ENCODE results near the gene DOK1.

DOK1 gene

DNA sequence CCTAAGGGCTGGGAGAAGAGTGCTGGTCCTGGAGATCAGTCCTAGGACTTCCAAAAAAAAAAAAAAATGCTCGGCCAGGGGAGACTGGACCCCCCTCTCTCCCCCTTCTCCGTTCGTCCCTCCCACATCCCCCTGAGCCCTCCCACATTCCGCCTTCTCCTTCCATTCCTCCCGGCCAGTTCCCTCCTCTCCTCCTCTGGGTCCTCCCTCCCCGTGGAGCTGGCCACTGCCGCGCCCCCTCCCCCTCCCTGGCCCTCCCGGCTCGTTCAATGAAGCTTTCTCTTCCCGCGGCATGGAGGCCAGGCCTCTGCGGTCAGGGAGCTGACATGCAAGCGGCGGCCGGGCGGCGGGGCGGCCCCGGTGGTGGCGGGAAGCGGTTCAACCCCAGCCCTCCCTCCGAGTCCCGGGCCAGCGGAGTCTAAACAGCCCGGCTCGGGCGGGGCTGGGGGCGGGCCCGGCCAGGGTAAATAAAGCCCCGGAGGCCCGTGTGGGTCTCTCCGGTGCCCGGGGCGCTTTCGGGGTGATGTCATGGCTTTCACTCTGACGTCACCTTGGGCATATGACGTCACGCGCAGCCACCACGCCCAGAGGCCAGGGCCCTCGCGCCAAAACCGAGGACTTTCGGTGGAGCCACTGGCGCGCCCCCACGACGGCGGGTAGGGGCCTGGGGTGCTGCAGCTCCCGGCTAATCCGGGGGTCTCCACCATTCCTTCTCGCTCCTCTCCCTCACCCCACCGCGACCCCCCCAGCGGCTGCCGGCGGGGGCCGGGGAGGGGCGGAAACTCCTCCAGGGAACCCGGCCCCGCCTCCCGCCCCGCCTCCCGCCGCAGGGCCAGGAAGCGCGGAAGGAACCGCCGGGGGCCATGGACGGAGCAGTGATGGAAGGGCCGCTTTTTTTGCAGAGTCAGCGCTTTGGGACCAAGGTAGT is at the start of gene DOK1, which contains the start of gene LOXL3:
DOK1 (plus strand) TSS at position 829 of the 928 bp plus-strand sequence; CDS start at position 864, 35 bp downstream.
LOXL3 (minus strand) TSS at position 51 of the 928 bp plus-strand sequence. CDS start 1,308 bp downstream, outside the sequence.
- DNase-seq (ENCODE audit: low read depth): peak; percentile 67

DNA sequence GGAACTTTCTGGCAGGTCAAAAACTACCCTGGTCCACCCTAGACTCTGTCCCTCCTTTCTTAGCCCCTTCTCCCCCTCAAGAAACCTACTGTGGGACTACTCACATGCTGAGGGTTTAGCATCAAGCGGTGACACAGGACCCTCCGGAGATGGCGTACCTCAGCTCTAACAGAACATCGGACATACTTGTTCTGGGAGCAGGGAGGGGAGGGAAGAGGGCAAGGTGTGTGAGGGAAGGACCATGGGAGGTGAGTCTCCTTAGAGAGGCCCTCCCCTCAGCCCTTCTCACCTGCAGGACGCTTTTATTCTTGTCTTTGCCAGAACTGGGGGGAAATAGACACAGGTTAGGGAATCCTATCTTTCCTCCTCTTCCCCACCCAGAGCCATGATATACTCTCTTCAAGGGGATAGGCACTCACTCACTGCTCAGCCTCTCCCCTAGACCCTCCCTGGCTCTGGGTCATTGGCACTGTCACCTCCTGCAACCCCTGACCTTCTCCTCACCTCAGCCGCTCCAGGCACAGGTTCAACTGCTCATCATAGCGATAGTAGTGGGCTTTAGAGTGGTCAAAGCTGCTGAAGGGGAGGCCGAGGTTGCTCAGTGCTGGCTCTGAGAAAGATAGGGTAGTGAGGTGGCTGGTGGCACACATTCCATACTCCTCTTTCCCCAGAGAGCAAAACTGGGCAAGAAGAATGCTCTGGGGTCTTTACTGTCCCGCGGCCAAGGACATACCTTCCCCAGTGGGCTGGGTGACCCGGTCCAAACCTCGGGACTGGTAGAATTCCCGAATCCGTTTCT is 48.9 kb upstream of the DOK1 start:
- no peak for DNase-seq (ENCODE audit: low read depth)

DNA sequence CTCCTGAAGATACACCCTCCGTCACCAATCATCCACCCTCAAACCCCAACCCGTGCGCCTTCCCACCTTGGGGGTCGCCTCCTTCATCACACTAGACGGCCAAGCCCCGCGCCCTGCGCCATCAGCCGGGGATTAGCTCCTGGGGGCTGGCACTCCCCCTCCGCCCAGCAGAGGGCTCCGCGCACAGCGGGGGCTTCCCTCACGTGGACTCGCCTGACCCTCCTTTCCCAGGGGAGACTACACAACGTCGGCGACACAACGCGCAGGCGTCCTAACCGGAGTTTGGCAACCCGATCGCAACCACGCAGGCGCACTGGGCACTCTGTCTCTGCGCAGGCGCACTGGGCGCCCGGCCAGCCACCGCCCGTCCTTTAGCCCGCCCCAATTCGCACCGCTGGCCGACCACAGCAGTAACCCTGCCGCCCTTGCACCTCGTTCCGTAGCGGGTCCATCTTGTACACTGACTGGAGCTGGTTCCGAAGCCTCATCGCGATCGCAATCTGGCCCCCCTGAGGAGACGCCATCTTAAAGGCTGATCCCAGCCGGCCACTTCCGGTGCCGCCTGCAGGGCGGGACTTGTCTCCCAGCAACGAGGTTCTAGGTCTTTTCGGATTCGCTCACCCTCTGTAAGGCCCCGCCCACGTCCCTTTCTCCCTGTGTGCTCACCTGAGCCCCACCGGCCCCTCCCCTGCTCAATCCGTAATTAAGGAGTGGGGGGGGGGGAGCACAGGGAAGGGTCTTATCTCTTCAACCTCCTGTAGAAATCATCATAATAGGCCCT is 47.2 kb upstream of the DOK1 start, which contains the start of gene PCGF1:
PCGF1 (minus strand) TSS at position 551 of the 781 bp plus-strand sequence; CDS start at position 524, 27 bp downstream.
- peak; percentile 95 for DNase-seq (ENCODE audit: low read depth)

DNA sequence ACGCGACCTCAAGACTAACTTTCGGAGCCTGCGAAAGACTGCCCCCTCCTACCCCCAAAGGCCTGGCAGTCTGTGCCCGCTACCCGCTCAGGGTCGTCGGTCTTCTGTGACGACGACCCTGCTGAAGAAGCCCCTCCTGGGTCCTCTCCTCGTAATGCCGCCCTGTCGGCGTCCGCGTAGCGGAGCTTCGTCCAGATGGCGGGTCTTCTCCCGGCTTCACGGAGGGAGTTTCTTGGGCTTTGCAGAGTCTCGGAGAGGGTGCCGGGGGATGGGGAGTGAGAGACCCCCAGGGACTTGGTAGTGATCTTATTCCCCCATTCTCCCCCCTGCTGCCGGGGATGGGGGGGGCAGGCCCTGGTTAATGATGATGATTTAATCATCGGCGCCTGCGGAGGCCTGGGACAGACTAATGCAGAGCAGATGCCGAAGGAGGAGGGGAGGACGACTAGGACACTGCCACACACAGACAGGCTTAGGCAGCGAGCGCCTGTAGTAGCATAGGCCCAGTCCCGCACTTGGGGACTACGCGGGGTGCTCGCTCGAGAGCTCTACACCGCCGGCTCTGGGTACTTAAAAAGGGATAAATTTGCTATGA is 46.5 kb upstream of the DOK1 start:
- no peak for DNase-seq (ENCODE audit: low read depth)

DNA sequence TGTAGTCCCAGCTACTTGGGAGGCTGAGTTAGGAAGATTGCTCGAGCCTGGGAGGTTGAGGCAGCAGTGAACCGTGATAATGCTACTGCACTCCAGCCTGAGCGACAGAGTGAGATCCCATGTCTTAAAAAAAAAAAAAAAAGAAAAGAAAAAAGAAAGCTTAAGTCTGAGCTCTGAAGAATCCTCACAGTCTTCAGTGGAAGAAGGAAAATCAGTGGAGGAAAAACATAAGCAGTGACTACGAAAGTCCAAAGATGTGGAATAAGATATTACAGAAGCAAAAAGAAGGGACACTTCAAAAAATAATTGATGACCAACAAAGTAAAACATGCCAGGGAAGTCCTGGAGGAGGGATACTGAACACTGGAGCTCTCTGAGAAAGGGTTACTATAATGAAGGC is 44.2 kb upstream of the DOK1 start:
- no peak for DNase-seq (ENCODE audit: low read depth)

DNA sequence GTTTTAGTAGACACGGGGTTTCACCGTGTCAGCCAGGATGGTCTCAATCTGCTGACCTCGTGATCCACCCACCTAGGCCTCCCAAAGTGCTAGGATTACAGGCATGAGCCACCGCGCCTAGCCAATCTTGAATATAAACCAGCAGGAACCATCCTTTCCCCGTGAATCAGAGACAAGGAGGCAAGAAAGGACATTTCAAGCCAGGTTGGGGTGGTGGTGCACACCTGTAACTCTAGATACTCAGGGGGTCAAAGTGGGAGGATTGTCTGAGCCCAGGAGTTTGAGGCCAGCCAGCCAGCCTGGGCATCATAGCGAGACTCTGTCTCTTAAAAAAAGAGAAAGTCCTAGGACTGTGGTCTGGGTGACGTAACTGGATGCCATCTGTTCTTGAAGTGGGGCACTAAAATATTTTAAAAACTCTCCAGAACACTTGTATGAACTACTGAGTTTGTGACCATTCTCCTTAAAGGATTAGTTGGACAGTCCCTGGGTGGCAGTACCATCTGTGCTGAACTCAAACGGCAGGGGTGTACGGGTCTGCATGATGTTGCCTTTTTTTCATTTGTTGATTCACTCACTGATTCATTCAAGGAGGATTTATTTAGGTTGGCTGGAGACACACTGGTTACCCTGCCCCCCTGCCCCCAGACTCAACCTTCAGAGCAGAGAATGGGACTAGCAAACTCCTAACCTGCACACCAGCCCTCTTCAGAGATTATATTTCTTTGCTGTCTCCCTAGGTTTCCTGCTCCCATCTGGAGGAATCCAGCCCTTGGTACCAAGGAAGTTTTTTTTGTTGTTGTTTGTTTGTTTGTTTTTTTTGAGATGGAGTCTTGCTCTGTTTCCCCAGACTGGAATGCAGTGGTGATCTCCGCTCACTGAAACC is 43.2 kb upstream of the DOK1 start:
- no peak for DNase-seq (ENCODE audit: low read depth)

DNA sequence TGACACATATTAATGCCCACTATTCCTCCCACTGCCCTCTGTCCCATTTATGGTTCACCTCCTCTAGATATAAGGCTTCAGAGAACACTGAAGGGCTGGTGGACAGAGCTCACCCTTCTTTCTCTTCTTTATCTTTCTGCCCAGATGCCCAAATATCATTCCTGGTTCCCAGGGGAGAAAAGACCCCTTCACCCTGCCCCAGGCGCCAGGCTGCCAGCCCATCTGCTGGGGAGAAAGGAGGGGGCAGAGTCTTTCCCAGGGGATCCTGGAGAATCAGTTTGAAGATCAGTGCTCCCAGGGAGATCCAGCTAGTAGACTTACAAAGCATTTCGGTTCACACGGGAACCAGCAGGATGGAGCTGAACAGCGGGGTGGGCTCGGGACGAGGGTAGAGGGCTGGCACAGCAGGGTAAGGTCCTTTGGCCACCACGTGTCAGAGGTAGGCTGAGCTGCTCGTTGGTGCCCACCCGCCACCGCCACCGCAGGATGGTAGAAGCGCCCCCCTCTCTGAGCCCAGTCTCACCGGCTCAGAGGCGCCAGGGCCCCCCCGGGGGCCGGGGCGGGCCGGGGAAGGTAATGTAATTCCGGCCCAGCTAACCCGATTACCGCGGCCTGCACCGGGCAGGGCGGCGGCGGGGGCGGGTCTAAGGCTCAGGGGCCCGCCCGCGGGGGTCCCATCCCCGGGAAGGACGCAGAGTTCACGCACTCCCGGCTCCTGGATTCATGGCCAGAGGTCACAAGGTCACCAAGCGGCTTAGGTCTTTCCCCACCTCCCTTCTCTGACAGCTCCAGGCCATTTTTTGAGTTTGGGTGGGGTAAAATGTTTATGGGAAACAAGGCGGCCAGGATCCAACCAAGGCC is 41.5 kb upstream of the DOK1 start:
- no peak for DNase-seq (ENCODE audit: low read depth)

DNA sequence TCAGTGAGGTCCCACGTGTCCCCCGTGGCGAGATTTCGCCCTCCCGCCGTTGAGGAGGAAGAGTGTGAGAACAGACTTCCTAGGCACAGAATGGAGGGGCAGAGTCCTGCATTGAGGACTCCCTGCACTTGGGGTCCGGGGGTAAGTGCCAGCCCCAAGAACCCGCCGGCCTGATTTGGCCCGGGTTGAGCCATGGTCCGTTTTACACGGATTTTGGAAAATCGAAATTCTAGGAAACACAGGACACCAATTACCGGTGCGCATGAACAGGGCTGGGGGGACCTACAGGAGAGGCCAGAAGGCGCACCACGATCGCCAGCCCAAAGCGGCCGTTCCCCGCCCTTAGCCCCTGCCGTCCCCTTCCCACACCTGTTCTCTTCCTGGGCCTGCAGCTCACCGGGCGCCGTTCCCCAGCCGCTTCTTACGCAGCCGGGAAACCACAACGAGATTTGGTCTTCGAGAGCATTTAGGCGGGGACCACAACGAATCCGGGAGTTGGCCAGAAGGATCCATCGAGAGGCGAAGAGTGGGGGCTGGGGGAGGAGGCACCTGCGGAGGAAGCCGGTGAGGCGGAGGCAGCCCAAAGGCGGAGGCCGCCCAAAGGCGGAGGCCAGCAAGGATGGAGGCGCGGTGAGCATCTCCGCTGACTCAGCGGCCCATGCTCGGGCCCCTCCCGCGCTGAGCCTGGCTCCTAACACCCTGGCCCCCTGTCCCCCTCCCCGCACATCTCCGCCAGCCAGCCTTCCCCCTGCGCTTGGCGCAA is 40.7 kb upstream of the DOK1 start:
- DNase-seq (ENCODE audit: low read depth): no peak

DNA sequence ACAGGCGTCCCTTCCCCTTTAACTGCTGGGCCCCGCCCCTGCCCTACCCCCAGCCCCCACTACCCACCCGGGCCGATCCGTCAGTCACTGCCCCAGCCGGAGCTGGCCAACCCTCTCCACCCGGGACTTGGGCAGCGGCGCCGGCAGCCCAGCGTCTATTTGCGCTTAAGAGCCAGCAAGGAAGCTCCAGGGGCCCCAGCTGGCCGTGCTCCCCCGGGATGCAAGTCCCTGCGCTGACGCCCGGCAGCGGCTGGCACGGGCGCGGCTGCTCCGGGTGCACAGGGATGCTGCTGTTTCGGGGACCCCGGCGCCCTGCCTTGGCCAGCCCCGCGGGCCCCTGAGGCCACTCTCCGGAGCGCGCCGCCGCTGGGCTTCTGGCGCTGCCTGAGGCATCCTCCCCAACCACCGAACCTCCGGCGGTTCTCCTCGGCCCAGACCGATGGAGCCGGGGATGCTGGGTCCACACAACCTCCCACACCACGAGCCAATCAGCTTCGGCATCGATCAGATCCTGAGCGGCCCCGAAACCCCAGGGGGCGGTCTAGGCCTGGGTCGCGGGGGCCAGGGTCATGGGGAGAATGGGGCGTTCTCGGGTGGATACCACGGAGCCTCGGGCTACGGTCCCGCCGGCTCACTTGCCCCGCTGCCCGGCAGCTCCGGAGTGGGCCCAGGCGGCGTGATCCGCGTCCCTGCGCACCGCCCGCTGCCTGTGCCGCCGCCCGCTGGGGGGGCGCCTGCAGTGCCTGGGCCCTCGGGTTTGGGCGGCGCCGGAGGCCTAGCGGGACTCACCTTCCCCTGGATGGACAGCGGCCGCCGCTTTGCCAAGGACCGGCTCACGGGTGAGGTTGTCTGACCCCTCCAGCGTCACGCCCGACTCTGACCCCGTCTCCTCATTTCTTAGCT is 39.9 kb upstream of the DOK1 start, which contains the start of gene TLX2:
TLX2 (plus strand) TSS at position 83 of the 903 bp plus-strand sequence; CDS start at position 440, 357 bp downstream.
- no peak for DNase-seq (ENCODE audit: low read depth)

DNA sequence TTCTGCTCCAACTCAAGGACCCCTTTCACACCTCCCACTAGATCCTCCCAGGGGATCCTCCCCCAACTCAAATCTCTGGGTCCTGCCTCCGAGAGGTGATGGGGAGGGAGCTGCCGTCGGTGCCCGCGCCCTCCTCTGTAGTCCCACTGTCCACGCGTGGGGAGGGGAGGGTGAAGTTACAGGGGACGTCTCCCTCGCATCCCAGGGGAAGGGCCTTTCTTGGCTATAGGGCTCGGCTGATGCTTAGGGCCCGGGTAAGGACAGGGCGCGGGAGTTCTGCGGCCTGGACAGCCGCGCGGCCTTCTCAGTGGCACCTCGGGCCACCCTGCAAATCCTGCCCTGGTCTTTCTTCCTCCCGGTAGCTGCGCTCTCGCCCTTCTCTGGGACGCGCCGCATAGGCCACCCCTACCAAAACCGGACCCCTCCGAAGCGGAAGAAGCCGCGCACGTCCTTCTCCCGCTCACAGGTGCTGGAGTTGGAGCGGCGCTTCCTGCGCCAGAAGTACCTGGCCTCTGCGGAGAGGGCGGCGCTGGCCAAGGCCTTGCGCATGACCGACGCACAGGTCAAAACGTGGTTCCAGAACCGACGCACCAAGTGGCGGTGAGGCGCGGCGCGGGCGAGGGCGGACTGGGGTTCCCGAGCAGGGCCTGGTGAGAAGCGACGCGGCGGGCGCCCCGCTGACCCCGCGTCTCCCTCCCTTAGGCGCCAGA is 39.1 kb upstream of the DOK1 start:
- DNase-seq (ENCODE audit: low read depth): no peak

DNA sequence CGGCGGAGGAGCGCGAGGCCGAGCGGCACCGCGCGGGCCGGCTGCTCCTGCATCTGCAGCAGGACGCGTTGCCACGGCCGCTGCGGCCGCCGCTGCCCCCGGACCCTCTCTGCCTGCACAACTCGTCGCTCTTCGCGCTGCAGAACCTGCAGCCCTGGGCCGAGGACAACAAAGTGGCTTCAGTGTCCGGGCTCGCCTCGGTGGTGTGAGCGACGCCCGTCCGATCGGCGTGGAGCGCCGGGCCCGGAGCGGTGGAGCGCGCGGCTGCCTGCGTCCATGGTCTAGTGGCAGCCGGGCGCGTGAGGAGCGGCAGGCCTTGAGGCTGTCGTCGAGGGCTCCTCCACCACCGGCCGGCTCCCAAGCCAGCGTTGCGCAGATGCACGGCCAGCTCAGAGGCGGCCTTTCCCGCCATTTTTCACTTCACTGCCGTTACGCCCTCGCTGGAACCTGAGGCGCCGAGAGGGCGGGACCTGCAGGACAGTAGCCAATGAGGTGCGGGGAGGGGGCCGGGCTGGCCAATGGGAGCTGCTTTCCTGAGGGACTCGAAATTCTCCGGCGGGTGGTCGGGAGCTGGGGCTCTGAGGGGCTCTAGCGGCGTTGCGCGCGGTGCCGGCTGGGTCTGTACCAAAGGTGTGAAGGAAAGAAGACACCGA is 38.4 kb upstream of the DOK1 start:
- no peak for DNase-seq (ENCODE audit: low read depth)

DNA sequence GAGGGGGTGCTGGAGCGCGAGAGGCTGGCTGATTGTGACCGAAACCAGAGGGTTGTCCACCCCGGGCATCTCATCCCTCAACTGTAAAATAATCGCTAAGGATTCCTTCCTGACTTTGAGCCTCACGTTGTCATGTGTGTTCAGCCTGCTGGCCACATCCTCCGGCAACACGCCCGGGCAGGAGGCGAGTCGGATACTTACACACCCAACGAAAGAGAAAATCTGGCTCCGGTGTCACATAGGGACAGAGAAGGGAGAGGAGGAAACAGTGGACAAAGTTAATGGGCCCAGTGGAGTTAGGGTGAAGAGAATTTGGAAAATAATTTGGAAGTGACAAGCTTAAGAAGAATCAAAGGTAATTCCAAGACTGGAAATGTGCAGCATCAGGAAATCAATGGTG is 37.9 kb upstream of the DOK1 start:
- DNase-seq (ENCODE audit: low read depth): no peak

DNA sequence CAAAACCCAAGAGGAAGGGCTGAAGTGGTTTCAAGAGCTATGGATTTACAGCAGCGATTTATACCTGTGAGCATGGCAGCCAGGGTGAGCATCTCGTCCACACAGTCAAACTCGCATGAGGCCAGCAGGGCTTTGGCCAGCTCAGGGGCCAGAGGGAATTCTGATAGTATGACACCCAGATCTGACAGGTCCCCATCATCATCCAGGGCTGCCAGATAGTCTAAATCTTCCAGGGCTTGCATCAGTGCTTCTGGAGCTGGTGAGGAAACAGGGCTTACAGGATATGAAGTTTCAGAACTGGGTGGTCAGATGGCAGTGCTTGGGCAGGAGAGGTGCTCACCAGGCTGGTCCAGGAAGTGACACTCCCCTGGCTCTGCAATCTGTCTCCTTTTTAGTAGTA is 32.0 kb upstream of the DOK1 start:
- DNase-seq (ENCODE audit: low read depth): no peak

DNA sequence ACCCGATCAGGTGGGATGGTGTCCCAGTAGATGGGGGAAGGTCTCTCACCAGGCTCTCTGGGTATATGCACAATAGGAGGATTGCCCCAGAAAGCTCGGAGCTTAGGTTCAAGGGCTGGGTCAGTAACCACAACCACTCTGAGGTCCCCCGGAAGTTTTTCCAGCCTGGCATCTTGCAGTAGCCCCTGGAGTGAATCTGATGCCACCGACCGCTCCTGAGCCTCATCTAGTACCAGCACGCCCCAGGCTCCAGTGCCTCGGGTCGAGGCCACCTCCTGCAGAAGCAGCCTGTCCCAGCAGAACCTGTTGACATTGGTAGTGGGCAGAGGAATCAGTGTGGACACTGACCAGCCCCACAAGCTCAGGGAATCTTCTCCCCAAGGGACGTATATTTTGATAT is 30.5 kb upstream of the DOK1 start:
- no peak for DNase-seq (ENCODE audit: low read depth)

DNA sequence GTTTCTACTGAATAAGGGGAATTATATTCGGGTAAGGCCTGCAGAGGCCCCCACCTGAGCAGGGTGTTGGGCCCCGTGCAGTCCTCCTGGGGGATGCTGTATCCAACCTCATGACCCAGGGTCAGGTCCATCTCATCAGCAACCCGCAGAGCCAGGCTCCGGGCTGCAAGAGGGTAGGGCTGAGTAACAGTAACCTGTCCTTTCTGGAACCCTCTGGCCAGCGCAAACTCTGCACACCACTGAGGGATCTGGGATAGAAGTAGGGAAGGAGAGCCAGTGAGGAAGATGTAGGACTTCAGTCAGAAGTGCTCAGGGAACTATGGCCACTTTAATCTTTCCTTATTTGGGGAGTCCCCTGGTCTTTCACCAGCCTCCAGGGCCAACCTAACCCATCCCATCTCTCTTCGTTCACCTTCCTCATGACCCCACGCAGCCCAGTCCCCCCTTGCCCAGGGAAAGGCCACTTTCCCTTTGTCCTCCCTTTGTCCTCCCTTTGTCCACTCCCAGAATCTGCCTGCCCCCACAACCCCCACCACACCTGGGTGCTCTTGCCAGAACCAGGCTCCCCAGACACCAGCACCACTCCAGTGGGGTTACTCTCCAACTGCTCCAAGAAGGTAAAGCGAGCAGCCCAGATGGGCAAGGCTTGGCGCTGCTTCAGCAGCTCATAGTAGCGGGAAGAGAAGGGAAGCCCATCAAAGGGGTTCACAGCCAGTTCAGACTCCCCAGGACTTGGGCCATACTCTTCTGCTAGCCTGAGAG is 29.4 kb upstream of the DOK1 start:
- no peak for DNase-seq (ENCODE audit: low read depth)
